ENCODE data around the gene NLRC4. TPM values are rescaled to one million over a fixed set of nuclear protein-coding genes. Genes with fewer than 3 reads are reported as not detected.

NLRC4 gene
- total and polyA plus RNA-seq, 2 of the 4 experiments (the other 2 are of a cell fraction) = not detected

GRCh38 chr2:32220445-32220844 is 44.2 kb downstream of the NLRC4 start:
- dilution Hi-C loops (cut with HindIII; ENCODE audit: low sequenced_read_pairs, unreplicated experiment) (no loop called here), in situ Hi-C loops (cut with MboI; ENCODE audit: low sequenced_read_pairs) (no loop called here), intact Hi-C loops (cut with micrococcal nuclease) (no loop called here)
- no TSS peak for BruUV-seq (replicated peaks)
- H3K36me3 ChIP-seq (ENCODE audit: control insufficient read depth, insufficient read depth, low read length) = peaks cover 18% of the 10 kb centered on the region
- H3K9me1 ChIP-seq (ENCODE audit: insufficient read depth, low read length) = peaks cover 4% of the 10 kb centered on the region
- H3K4me1 ChIP-seq (ENCODE audit: control insufficient read depth, insufficient read depth, low read length) = no peaks in the 10 kb centered on the region
- H3K18ac ChIP-seq (ENCODE audit: low read depth, low read length) = no peak overlapping the region
- no peak overlapping the region for H2AK9ac ChIP-seq (replicated peaks; ENCODE audit: low read depth, low read length, poor library complexity)
- H3K9me3 ChIP-seq (ENCODE audit: control insufficient read depth, insufficient read depth, low read length) = no peaks in the 10 kb centered on the region
- TF ChIP-seq CHD1 (IDR thresholded peaks at IDR 0.05; ENCODE audit: low read depth, low read length) (no peak), MAZ (IDR thresholded peaks at IDR 0.05; ENCODE audit: borderline replicate concordance, low read depth, low read length) (no peak), BHLHE40 (IDR thresholded peaks at IDR 0.05; ENCODE audit: low read depth, low read length) (no peak), RCOR1 (IDR thresholded peaks at IDR 0.05; ENCODE audit: insufficient replicate concordance, low read length) (no peak), SMC3 (IDR thresholded peaks at IDR 0.05; ENCODE audit: low read depth, low read length) (no peak)
- TF ChIP-seq, protein P1, sequence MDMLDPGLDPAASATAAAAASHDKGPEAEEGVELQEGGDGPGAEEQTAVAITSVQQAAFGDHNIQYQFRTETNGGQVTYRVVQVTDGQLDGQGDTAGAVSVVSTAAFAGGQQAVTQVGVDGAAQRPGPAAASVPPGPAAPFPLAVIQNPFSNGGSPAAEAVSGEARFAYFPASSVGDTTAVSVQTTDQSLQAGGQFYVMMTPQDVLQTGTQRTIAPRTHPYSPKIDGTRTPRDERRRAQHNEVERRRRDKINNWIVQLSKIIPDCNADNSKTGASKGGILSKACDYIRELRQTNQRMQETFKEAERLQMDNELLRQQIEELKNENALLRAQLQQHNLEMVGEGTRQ (IDR thresholded peaks at IDR 0.05; ENCODE audit: low read depth, low read length) = no peak
- POLR2A ChIA-PET (ENCODE audit: unreplicated experiment) = interaction anchor here (0.6 kb wide), 1 partner anchor 9 kb away, joined by 3 read pairs; no protein-coding TSS in a partner anchor
- no peak overlapping the region for H2BK15ac ChIP-seq (ENCODE audit: low read depth, low read length)
- CTCF ChIA-PET = no interaction called here
- no peak for ATAC-seq (ENCODE audit: low read depth)
- no peak overlapping the region for H3K56ac ChIP-seq (ENCODE audit: extremely low read depth, insufficient read depth, low read length)
- no peaks in the 10 kb centered on the region for H4K20me1 ChIP-seq (ENCODE audit: insufficient read depth, low read length)
- H3K4me3 ChIP-seq (ENCODE audit: insufficient read depth, low read depth, low read length) = no peak overlapping the region
- H3K4me2 ChIP-seq (ENCODE audit: low read depth, low read length) = no peak overlapping the region
- no peak overlapping the region for H2BK5ac ChIP-seq (ENCODE audit: low read depth, low read length, poor library complexity, severe bottlenecking)
- H3K79me1 ChIP-seq (ENCODE audit: low read depth in 1 of 2, low read length in 2 of 2) = no peaks in the 10 kb centered on the region
- no peak overlapping the region for H3K27ac ChIP-seq (ENCODE audit: insufficient read depth, low read length)
- no peak overlapping the region for H3K4ac ChIP-seq (ENCODE audit: low read depth, low read length)
- H2AK5ac ChIP-seq (ENCODE audit: low read depth, low read length) = no peak overlapping the region
- no peak for DNase-seq
- H2BK120ac ChIP-seq (ENCODE audit: low read depth, low read length) = no peak overlapping the region
- no peak overlapping the region for H4K8ac ChIP-seq (ENCODE audit: low read depth in 2 of 2, low read length in 2 of 2)
- H2AFZ ChIP-seq (replicated peaks; ENCODE audit: low read length, poor library complexity) = no peak overlapping the region
- H4K5ac ChIP-seq (ENCODE audit: low read depth, low read length) = no peak overlapping the region
- H2BK20ac ChIP-seq (ENCODE audit: low read depth, low read length) = no peak overlapping the region
- no peak overlapping the region for H3K14ac ChIP-seq (replicated peaks; ENCODE audit: low read depth, low read length)
- no peak overlapping the region for H4K91ac ChIP-seq (ENCODE audit: insufficient read depth, low read depth, low read length)
- no peak overlapping the region for H3K23ac ChIP-seq (ENCODE audit: low read depth, low read length)
- no peak overlapping the region for H3K9ac ChIP-seq (ENCODE audit: low read depth, low read length)
- no peaks in the 10 kb centered on the region for H3K27me3 ChIP-seq (ENCODE audit: control insufficient read depth, insufficient read depth, low read length)
